ENCODE measurements around the gene CACNA2D3.

The CACNA2D3 gene

GRCh38 chr3:54127499-54128056 is 5.2 kb downstream of the CACNA2D3 start:
- DNase-seq, result no peak

- DNase-seq, result no peak
These were observed 8.8 kb downstream of the CACNA2D3 start for GRCh38 chr3:54131026-54131605.

DNA sequence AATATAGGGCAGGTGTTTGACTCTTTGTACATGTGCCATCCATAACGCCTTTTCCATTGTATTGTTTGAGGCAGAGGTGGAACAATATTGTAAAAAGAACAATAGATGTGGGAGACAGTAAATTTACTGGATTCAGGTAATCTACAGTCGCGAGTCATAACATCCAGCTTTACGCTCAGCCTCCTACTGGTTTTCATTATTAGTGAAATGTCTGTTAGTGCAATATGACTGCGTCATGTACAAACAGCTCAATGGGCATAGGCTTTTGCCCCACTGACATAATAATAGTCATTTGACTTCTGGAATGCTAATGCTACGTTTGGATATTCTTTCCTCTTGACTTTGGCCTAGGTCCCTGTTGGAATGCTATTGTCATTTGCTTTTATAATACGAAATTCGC is 9.5 kb downstream of the CACNA2D3 start:
- DNase-seq, result no peak

GRCh38 chr3:54132685-54133084 is 10.3 kb downstream of the CACNA2D3 start:
- no peak for DNase-seq

GRCh38 chr3:54133196-54133595 is 10.8 kb downstream of the CACNA2D3 start:
- DNase-seq, result no peak

GRCh38 chr3:54134155-54134554 is 11.8 kb downstream of the CACNA2D3 start:
- no peak for DNase-seq

DNA sequence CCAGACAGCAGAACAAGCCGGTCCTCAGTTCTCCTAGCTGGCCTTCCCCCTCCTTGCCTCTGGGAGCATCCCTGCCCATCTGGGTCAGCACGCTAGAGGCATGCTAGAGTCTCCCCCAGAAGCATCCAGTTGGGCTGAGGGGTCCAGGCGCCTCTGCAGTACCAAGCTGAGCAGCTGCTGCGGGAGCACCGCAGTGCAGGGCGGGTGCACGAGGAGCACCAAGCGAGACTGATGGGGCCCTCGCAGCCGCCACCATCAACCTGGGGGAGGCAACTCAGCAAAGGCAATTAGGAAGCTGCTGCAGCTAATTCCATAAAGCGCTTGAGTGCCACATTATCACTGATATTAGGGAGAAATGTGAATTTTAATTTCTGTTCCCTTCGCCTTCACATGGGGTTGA is 12.4 kb downstream of the CACNA2D3 start:
- no peak for DNase-seq

- DNase-seq, result no peak
These were observed 15.0 kb downstream of the CACNA2D3 start for GRCh38 chr3:54137311-54137710.

DNA sequence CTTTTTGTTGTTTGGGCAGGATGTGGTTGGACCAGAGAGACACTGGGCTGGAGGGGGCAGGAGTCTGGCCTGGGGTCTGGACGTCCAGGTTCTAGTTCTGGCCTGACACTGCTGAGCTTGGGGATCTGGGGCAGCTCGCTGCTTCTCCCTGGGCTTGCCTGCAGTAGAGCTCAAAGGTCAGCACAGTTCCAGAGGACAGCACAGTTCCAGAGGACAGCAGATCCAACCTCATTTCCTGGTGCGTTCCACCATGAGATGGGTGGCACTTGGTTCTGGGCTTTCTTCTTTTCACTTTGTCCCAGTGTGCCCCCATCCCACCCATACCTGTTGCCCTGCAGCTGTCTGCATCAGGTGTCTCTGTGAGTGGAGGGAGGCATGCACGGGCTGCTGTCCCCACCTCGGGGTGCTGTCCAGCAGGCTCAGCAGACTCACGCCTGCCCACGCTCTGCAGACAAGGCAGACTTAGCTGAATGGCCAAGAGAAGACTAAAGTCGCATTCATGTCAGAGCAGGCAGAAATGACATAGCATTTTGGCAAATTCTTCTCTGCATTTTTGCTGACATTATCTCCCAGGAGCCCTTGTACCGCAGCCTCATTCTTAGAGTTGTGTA is 16.7 kb downstream of the CACNA2D3 start:
- DNase-seq, result no peak

- no peak for DNase-seq
These were observed 17.3 kb downstream of the CACNA2D3 start for GRCh38 chr3:54139630-54140029.

- no peak for DNase-seq
These were observed 21.9 kb downstream of the CACNA2D3 start for GRCh38 chr3:54144284-54144683.

GRCh38 chr3:54146506-54147239 is 24.3 kb downstream of the CACNA2D3 start:
- no peak for DNase-seq

- DNase-seq, result no peak
These were observed 28.6 kb downstream of the CACNA2D3 start for GRCh38 chr3:54150864-54151467.

DNA sequence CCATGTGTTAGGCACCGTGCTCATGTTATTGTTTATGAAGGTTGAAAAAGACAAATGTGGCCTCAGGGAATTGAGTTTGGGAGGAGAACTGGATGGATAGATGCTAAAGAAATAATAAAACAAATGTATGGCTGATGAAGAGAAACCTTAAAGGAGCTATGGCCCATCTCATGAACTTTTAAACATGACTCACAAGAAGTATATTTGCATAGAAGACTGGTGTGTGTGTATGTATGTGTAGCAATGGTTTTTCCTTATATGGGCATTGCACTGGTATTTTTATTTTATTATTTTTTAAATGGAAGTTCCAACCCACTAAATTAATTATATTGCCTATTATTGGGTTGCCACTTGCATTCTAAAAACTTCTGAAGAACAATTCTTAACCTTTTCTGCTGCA is 31.1 kb downstream of the CACNA2D3 start:
- no peak for DNase-seq

GRCh38 chr3:54157860-54158259 is 35.5 kb downstream of the CACNA2D3 start:
- DNase-seq, result no peak

GRCh38 chr3:54159917-54160316 is 37.6 kb downstream of the CACNA2D3 start:
- no peak for DNase-seq

DNA sequence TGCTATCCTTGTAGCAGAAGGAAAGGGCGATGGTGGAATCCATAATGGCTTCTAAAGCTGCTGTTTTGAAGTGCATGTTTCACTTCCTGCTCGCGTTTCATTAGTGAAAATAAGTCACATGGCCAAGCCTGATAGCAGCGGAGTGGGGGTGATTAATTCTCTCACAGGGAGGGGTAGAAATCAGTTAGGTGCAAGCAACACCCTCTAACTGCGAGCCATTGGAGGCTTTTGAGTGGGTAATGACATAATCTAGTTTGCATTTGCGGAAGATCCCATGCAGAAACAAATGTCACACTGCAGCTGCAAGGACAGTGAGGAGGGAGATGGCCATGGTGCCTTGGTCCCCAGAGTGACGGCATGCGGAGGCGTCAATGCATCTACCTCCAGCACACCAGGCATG is 41.1 kb downstream of the CACNA2D3 start:
- DNase-seq, result no peak

- DNase-seq, result no peak
These were observed 42.0 kb downstream of the CACNA2D3 start for GRCh38 chr3:54164192-54164975.

DNA sequence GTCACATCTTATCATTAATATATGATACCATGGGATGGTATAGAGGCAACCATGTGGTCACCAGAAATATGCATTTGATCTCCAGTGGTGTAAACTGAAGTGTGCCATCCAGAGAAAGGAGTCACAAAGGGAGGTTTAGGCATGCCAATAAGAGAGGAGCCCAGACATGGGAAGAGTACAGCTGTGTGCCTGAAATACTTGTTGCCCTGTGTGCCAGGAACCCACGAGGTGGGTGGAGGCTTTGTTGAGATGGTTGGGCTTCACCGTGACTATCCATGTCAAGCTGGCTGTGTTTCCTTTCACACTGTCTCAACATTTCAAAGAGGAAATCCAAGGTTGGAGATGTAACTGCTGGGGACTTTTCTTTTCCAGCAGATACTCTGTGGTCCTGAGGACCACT is 43.5 kb downstream of the CACNA2D3 start:
- DNase-seq, result no peak

GRCh38 chr3:54167999-54168398 is 45.6 kb downstream of the CACNA2D3 start:
- no peak for DNase-seq

DNA sequence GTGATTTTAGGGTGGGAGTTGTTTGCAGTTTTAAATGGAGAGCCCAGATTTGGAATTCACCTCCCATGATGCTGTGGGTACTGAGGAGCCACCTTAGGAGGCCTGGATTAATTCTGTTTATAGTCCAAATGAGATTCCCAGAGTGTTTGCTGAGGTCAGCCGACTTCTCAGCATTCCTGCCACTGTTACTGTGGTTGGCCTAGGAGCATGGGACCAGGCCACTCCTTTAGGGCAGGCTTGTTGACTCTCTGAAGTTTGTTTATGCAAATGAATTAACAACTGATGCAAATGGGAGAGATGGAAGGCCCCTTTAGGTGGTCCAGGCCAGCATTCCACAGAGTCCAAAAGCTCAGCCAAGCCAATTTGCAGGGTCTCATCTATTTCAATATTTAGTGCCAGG is 46.1 kb downstream of the CACNA2D3 start:
- no peak for DNase-seq

GRCh38 chr3:54169524-54169923 is 47.2 kb downstream of the CACNA2D3 start:
- no peak for DNase-seq

GRCh38 chr3:54171509-54171908 is 49.2 kb downstream of the CACNA2D3 start:
- no peak for DNase-seq

All from activated CD4-positive, CD25-positive, alpha-beta regulatory T cell treated with anti-CD3 and anti-CD28 coated beads, Interleukin-2, amount 50 U/mL, for 72 hours (primary cell).